Lower leg skin (tissue), 3 donors: Measurements from ENCODE around the gene NTRK2.

Experiments used
- CTCF ChIP-seq, 3 donors: fragments of 450-650 bp; IDR thresholded peaks; one replicate each; pipeline ENCODE4 v1.5.1; 2016; ENCODE audit warnings: antibody characterized with exemption in 3 of 3, mild to moderate bottlenecking in 3 of 3, moderate library complexity in 2 of 3
- POLR2A ChIP-seq, 2 donors: fragments of 450-650 bp; IDR thresholded peaks; one replicate each; pipeline ENCODE4 v1.6.1; 2016 to 2017; ENCODE audit warnings: antibody characterized with exemption in 2 of 2, mild to moderate bottlenecking in 1 of 2, moderate library complexity in 1 of 2

DNA sequence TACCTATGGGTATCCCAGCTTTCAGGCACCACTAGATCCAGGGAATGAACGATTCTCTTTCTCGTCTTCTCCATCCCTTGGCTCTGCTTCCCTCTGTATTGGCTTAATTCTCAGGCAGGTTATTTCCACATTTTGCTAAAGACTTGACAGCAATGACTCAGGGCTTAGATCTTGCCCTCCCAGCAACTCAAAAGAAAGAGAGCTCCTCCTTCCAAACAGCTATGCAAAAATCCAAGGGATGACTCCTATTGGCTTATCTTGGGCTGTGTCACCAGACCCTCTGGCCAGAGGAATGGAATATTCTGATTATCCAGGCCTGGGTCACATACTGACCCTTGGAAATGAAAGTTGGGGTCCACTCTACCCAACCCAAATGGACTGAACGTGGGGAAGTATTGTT, 270.2 kb downstream of the NTRK2 start:
- TF ChIP-seq CTCF (IDR thresholded peaks at IDR 0.05) (no peak), POLR2A (IDR thresholded peaks at IDR 0.05) (no peak)
